Epidermal melanocyte (primary cell): ENCODE data around the gene POMP.
"Not testable (repeated sequence)": the region's sequence is repeated elsewhere in the genome, so short reads cannot be mapped to it uniquely, and the experiment has no call there.

ENCODE experiments used
- DNase-seq: peaks from one replicate; pipeline ENCODE4 v3.0.0; 2011; ENCODE audit warnings: low spot score; ENCODE audit not compliant: insufficient read length

POMP gene

GRCh38 chr13:28693605-28694491 lies 34.9 kb downstream of the POMP start:
- DNase-seq = not testable (repeated sequence)

GRCh38 chr13:28697441-28697840 lies 38.5 kb downstream of the POMP start:
- no peak for DNase-seq

GRCh38 chr13:28699246-28699645 lies 40.3 kb downstream of the POMP start:
- no peak for DNase-seq

- no peak for DNase-seq
Measured at GRCh38 chr13:28704282-28704681, 45.4 kb downstream of the POMP start.

GRCh38 chr13:28704919-28705318 lies 46.0 kb downstream of the POMP start:
- DNase-seq = no peak

- DNase-seq = no peak
Measured at GRCh38 chr13:28705461-28706083, 46.6 kb downstream of the POMP start.

- no peak for DNase-seq
Measured at GRCh38 chr13:28707629-28708427, 48.9 kb downstream of the POMP start.

- DNase-seq = no peak
Measured at GRCh38 chr13:28710161-28710560, 51.2 kb downstream of the POMP start.

- no peak for DNase-seq
Measured at GRCh38 chr13:28714651-28715050, 55.7 kb downstream of the POMP start.

- no peak for DNase-seq
Measured at GRCh38 chr13:28716511-28716910, 57.6 kb downstream of the POMP start.

GRCh38 chr13:28717170-28717569 lies 58.2 kb downstream of the POMP start:
- DNase-seq = no peak

- DNase-seq = no peak
Measured at GRCh38 chr13:28718196-28718542, 59.2 kb downstream of the POMP start.

GRCh38 chr13:28718543-28719226 lies 59.8 kb downstream of the POMP start, which contains the start of gene SLC46A3:
Gene SLC46A3, minus strand, starts transcription at chr13:28718970. Its CDS starts 972 bp downstream, at chr13:28717998.
- peak; percentile 90 for DNase-seq

GRCh38 chr13:28719227-28720055 lies 60.5 kb downstream of the POMP start:
- no peak for DNase-seq

GRCh38 chr13:28723806-28724205 lies 64.9 kb downstream of the POMP start:
- DNase-seq = no peak

- DNase-seq = no peak
Measured at GRCh38 chr13:28725046-28725610, 66.2 kb downstream of the POMP start.
